Measurements from ENCODE around the gene PPP1R10.

The PPP1R10 gene

DNA sequence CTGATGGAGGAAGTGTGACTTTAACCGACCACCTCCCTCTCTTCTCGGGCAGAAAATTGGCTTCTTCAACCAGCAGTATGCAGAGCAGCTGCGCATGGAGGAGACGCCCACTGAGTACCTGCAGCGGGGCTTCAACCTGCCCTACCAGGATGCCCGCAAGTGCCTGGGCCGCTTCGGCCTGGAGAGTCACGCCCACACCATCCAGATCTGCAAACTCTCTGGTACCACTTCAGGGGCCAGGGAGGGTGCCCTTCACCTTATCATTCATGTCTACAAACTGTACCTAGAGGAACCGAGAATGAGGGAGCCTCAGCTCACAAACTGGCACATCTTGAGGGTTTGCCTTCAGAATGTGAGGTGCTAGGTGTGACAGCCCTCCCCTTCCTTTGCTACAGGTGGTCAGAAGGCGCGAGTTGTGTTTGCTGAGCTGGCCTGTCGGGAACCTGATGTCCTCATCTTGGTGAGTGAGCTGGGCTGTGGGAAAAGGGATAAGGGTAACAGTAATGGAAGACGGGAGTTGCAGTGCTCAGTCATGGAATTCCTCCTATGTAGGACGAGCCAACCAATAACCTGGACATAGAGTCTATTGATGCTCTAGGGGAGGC lies 27.2 kb downstream of the PPP1R10 start:
- H3K27ac ChIP-seq (replicated peaks; ENCODE audit: low read length), result no peak overlapping the region

DNA sequence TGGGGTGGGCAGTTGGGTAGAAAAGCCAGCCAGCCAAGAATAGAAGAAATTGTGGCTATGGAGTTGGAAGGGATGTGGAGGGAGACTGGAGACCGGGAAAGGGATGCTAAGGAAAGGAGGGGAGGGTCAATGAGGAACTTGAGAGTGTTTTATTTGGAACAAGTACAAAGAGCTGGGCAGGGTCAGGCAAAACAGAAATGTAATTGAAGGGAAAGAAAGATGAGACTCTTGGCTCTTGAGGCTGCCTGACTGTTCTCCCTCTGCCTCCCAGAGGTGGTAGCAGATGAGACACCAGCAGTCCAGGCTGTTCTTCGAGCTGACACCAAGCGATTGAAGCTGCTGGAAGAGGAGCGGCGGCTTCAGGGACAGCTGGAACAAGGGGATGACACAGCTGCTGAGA lies 33.1 kb downstream of the PPP1R10 start:
- Histone ChIP-seq H3K14ac (ENCODE audit: low read length) (no peak overlapping the region), H2BK15ac (ENCODE audit: low read length) (no peak overlapping the region), H3K4me3 (ENCODE audit: low read length in 2 of 2) (no peak overlapping the region), H2AK5ac (ENCODE audit: low read depth, low read length) (no peak overlapping the region), H4K8ac (ENCODE audit: low read depth, low read length) (no peak overlapping the region), H3K9me3 (replicated peaks in 1 of 2; ENCODE audit: control insufficient read depth in 2 of 2, insufficient read depth in 1 of 2, low read depth in 1 of 2, low read length in 2 of 2) (no peaks in the 10 kb centered on the region), H4K91ac (ENCODE audit: low read depth, low read length, poor library complexity) (no peak overlapping the region), H3K79me1 (ENCODE audit: low read depth, low read length) (no peaks in the 10 kb centered on the region), H3K4ac (ENCODE audit: low read length) (no peak overlapping the region), H3K27me3 (ENCODE audit: control insufficient read depth in 3 of 3, insufficient read depth in 3 of 3, low read depth in 1 of 3, low read length in 3 of 3) (no peaks in the 10 kb centered on the region), H2BK120ac (ENCODE audit: low read depth, low read length) (no peak overlapping the region), H2BK12ac (ENCODE audit: low read length) (no peak overlapping the region), H3K23ac (ENCODE audit: low read depth, low read length, poor library complexity) (no peak overlapping the region), H3K36me3 (replicated peaks in 1 of 2; ENCODE audit: control insufficient read depth in 2 of 2, insufficient read depth in 2 of 2, low read length in 2 of 2) (peaks cover 64 to 94% of the 10 kb centered on the region in 2 donors), H2AFZ (ENCODE audit: low read length) (no peak overlapping the region), H3K27ac (replicated peaks; ENCODE audit: low read length) (no peak overlapping the region), H2BK5ac (ENCODE audit: low read length) (peak overlapping the region; percentile 24), H3K4me2 (ENCODE audit: insufficient read depth, low read length, poor library complexity, severe bottlenecking) (no peak overlapping the region), H3K4me1 (ENCODE audit: control insufficient read depth in 2 of 2, insufficient read depth in 1 of 2, low read depth in 1 of 2, low read length in 2 of 2) (no peaks in the 10 kb centered on the region), H3K9ac (ENCODE audit: low read depth, low read length, poor library complexity) (no peak overlapping the region), H3K18ac (ENCODE audit: low read length) (no peak overlapping the region)
- no peak for DNase-seq (ENCODE audit: low spot score)
- WGBS, 2 donors (ENCODE audit: extremely low coverage in 2 of 2, insufficient read length in 2 of 2, insufficient replicate concordance in 1 of 2), result no CpG with 5 or more reads among the region's 5 CpGs

More for the DNA sequence above, 27.2 kb downstream of the PPP1R10 start:
- Histone ChIP-seq H3K4me3 (ENCODE audit: low read length in 2 of 2) (peak overlapping the region in 1 of 2 donors; percentile 22), H3K4me1 (ENCODE audit: control insufficient read depth in 2 of 2, insufficient read depth in 1 of 2, low read depth in 1 of 2, low read length in 2 of 2) (no peaks in the 10 kb centered on the region), H2BK12ac (ENCODE audit: low read length) (no peak overlapping the region), H3K4me2 (ENCODE audit: insufficient read depth, low read length, poor library complexity, severe bottlenecking) (no peak overlapping the region), H3K27me3 (ENCODE audit: control insufficient read depth in 3 of 3, insufficient read depth in 3 of 3, low read depth in 1 of 3, low read length in 3 of 3) (no peaks in the 10 kb centered on the region), H3K23ac (ENCODE audit: low read depth, low read length, poor library complexity) (no peak overlapping the region), H3K79me1 (ENCODE audit: low read depth, low read length) (no peaks in the 10 kb centered on the region), H2BK15ac (ENCODE audit: low read length) (no peak overlapping the region), H2BK120ac (ENCODE audit: low read depth, low read length) (no peak overlapping the region), H3K18ac (ENCODE audit: low read length) (no peak overlapping the region), H3K14ac (ENCODE audit: low read length) (no peak overlapping the region), H2BK5ac (ENCODE audit: low read length) (no peak overlapping the region), H4K91ac (ENCODE audit: low read depth, low read length, poor library complexity) (no peak overlapping the region), H4K8ac (ENCODE audit: low read depth, low read length) (no peak overlapping the region), H3K9ac (ENCODE audit: low read depth, low read length, poor library complexity) (peak overlapping the region; percentile 47), H3K4ac (ENCODE audit: low read length) (no peak overlapping the region), H3K36me3 (replicated peaks in 1 of 2; ENCODE audit: control insufficient read depth in 2 of 2, insufficient read depth in 2 of 2, low read length in 2 of 2) (peaks cover 48 to 99% of the 10 kb centered on the region in 2 donors), H2AFZ (ENCODE audit: low read length) (no peak overlapping the region), H2AK5ac (ENCODE audit: low read depth, low read length) (no peak overlapping the region), H3K9me3 (replicated peaks in 1 of 2; ENCODE audit: control insufficient read depth in 2 of 2, insufficient read depth in 1 of 2, low read depth in 1 of 2, low read length in 2 of 2) (no peaks in the 10 kb centered on the region)
- DNase-seq (ENCODE audit: low spot score), result no peak
- WGBS, 2 donors (ENCODE audit: extremely low coverage in 2 of 2, insufficient read length in 2 of 2, insufficient replicate concordance in 1 of 2), result no CpG with 5 or more reads among the region's 15 CpGs

DNA sequence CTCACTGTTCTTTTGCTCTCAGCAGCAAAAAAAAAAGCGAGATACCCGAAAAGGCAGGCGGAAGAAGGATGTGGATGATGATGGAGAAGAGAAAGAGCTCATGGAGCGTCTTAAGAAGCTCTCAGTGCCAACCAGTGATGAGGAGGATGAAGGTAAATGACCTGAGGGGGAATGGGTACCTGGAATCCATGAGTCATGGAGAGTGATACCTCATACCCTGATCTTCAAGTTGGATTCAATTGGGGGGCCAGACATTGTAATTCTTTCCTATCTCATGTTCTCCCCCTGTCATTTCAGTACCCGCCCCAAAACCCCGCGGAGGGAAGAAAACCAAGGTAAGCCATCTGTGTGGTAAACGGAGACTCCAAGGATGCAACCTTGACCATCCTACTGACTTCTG lies 39.0 kb downstream of the PPP1R10 start:
- no peak overlapping the region for H4K8ac ChIP-seq (ENCODE audit: low read depth, low read length)
- no peaks in the 10 kb centered on the region for H3K27me3 ChIP-seq (ENCODE audit: control insufficient read depth in 3 of 3, insufficient read depth in 3 of 3, low read depth in 1 of 3, low read length in 3 of 3)
- no peak overlapping the region for H3K23ac ChIP-seq (ENCODE audit: low read depth, low read length, poor library complexity)
- H3K36me3 ChIP-seq (replicated peaks in 1 of 2; ENCODE audit: control insufficient read depth in 2 of 2, insufficient read depth in 2 of 2, low read length in 2 of 2), result peaks cover 44 to 88% of the 10 kb centered on the region in 2 donors
- H3K9ac ChIP-seq (ENCODE audit: low read depth, low read length, poor library complexity), result no peak overlapping the region
- no peak overlapping the region for H3K4me2 ChIP-seq (ENCODE audit: insufficient read depth, low read length, poor library complexity, severe bottlenecking)
- H2BK5ac ChIP-seq (ENCODE audit: low read length), result no peak overlapping the region
- no peak overlapping the region for H2BK120ac ChIP-seq (ENCODE audit: low read depth, low read length)
- no CpG with 5 or more reads among the region's 8 CpGs for WGBS, 2 donors (ENCODE audit: extremely low coverage in 2 of 2, insufficient read length in 2 of 2, insufficient replicate concordance in 1 of 2)
- no peak overlapping the region for H3K18ac ChIP-seq (ENCODE audit: low read length)
- DNase-seq (ENCODE audit: low spot score), result no peak
- no peak overlapping the region for H2BK12ac ChIP-seq (ENCODE audit: low read length)
- H3K9me3 ChIP-seq (replicated peaks in 1 of 2; ENCODE audit: control insufficient read depth in 2 of 2, insufficient read depth in 1 of 2, low read depth in 1 of 2, low read length in 2 of 2), result no peaks in the 10 kb centered on the region
- H3K4me1 ChIP-seq (ENCODE audit: control insufficient read depth in 2 of 2, insufficient read depth in 1 of 2, low read depth in 1 of 2, low read length in 2 of 2), result no peaks in the 10 kb centered on the region
- peaks cover 2% of the 10 kb centered on the region for H3K79me1 ChIP-seq (ENCODE audit: low read depth, low read length)
- no peak overlapping the region for H4K91ac ChIP-seq (ENCODE audit: low read depth, low read length, poor library complexity)
- H3K14ac ChIP-seq (ENCODE audit: low read length), result no peak overlapping the region
- H3K4ac ChIP-seq (ENCODE audit: low read length), result no peak overlapping the region
- H3K4me3 ChIP-seq (ENCODE audit: low read length in 2 of 2), result no peak overlapping the region
- H3K27ac ChIP-seq (replicated peaks; ENCODE audit: low read length), result no peak overlapping the region
- H2BK15ac ChIP-seq (ENCODE audit: low read length), result no peak overlapping the region
- H2AK5ac ChIP-seq (ENCODE audit: low read depth, low read length), result no peak overlapping the region
- H2AFZ ChIP-seq (ENCODE audit: low read length), result no peak overlapping the region

DNA sequence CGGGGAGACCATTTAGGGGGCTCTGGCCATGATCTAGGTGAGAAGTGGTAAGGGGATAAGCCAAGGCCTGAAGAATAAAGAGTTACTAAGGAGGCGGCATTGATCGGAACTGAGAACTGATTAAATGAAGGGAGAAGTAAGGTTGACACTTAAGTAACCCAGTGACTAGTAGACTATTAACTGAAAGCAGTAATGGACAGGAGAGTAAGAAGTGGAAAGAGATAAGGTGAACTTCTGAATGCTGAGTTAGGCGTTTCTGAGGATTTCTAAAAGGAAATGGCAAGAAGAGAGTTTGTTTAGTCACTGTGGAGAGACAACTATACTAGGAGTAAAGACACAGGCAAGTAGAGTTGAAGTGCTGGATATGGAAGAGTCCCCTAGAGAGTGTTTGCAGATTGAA lies 43.9 kb downstream of the PPP1R10 start:
- Histone ChIP-seq H3K18ac (ENCODE audit: low read length) (no peak overlapping the region), H3K4me3 (ENCODE audit: low read length in 2 of 2) (no peak overlapping the region)

More for the DNA sequence above, 43.9 kb downstream of the PPP1R10 start:
- H2BK120ac ChIP-seq (ENCODE audit: low read depth, low read length), result no peak overlapping the region
- no CpG with 5 or more reads among the region's 4 CpGs for WGBS, 2 donors (ENCODE audit: extremely low coverage in 2 of 2, insufficient read length in 2 of 2, insufficient replicate concordance in 1 of 2)
- no peak overlapping the region for H2AK5ac ChIP-seq (ENCODE audit: low read depth, low read length)
- no peak overlapping the region for H3K23ac ChIP-seq (ENCODE audit: low read depth, low read length, poor library complexity)
- no peak overlapping the region for H2BK15ac ChIP-seq (ENCODE audit: low read length)
- peaks cover 15 to 54% of the 10 kb centered on the region in 2 donors for H3K36me3 ChIP-seq (replicated peaks in 1 of 2; ENCODE audit: control insufficient read depth in 2 of 2, insufficient read depth in 2 of 2, low read length in 2 of 2)
- H3K27ac ChIP-seq (replicated peaks; ENCODE audit: low read length), result no peak overlapping the region
- H3K9me3 ChIP-seq (replicated peaks in 1 of 2; ENCODE audit: control insufficient read depth in 2 of 2, insufficient read depth in 1 of 2, low read depth in 1 of 2, low read length in 2 of 2), result no peaks in the 10 kb centered on the region
- H4K91ac ChIP-seq (ENCODE audit: low read depth, low read length, poor library complexity), result no peak overlapping the region
- H3K4me1 ChIP-seq (ENCODE audit: control insufficient read depth in 2 of 2, insufficient read depth in 1 of 2, low read depth in 1 of 2, low read length in 2 of 2), result peaks cover 5 to 8% of the 10 kb centered on the region in 2 donors
- H4K8ac ChIP-seq (ENCODE audit: low read depth, low read length), result no peak overlapping the region
- H3K14ac ChIP-seq (ENCODE audit: low read length), result no peak overlapping the region
- peaks cover 4% of the 10 kb centered on the region for H3K79me1 ChIP-seq (ENCODE audit: low read depth, low read length)
- peaks cover 0 to 2% (median 0%) of the 10 kb centered on the region in 3 experiments for H3K27me3 ChIP-seq (ENCODE audit: control insufficient read depth in 3 of 3, insufficient read depth in 3 of 3, low read depth in 1 of 3, low read length in 3 of 3)
- H3K4me2 ChIP-seq (ENCODE audit: insufficient read depth, low read length, poor library complexity, severe bottlenecking), result no peak overlapping the region
- no peak overlapping the region for H3K4ac ChIP-seq (ENCODE audit: low read length)
- H2AFZ ChIP-seq (ENCODE audit: low read length), result no peak overlapping the region
- DNase-seq (ENCODE audit: low spot score), result no peak
- no peak overlapping the region for H2BK5ac ChIP-seq (ENCODE audit: low read length)
- H2BK12ac ChIP-seq (ENCODE audit: low read length), result no peak overlapping the region
- no peak overlapping the region for H3K9ac ChIP-seq (ENCODE audit: low read depth, low read length, poor library complexity)

Measured in neuronal stem cell (in vitro differentiated cells).